Muscle of leg (tissue), 11 donors: ENCODE results near the gene EXOC6B. TPM values are rescaled to one million over a fixed set of nuclear protein-coding genes. Genes with fewer than 3 reads are reported as not detected.

ENCODE experiments used
- DNase-seq: peaks from one replicate; pipeline ENCODE4 v3.0.0; 2013
- H3K27ac ChIP-seq: one replicate; pipeline ENCODE4 v1.5.1; 2013; ENCODE audit warnings: mild to moderate bottlenecking, low read length, control low read depth
- H3K27me3 ChIP-seq: one replicate; pipeline ENCODE4 v1.6.1; 2013; ENCODE audit warnings: low read length; ENCODE audit not compliant: control insufficient read depth, insufficient read depth
- H3K36me3 ChIP-seq: one replicate; pipeline ENCODE4 v1.6.1; 2013; ENCODE audit warnings: low read length; ENCODE audit not compliant: control insufficient read depth, insufficient read depth
- H3K4me1 ChIP-seq: one replicate; pipeline ENCODE4 v1.6.1; 2013; ENCODE audit warnings: low read length; ENCODE audit not compliant: control insufficient read depth, insufficient read depth
- H3K4me3 ChIP-seq: one replicate; pipeline ENCODE4 v1.5.1; 2013; ENCODE audit warnings: low read length, control low read depth
- H3K9me3 ChIP-seq: replicated peaks from 2 replicates; pipeline ENCODE4 v1.6.1; 2013; ENCODE audit warnings: low read depth, low read length; ENCODE audit not compliant: control insufficient read depth
- WGBS: methylation state at CpG from one replicate; pipeline ENCODE4 v1.1.5; 2013; ENCODE audit warnings: missing lambda C conversion rate; ENCODE audit not compliant: insufficient coverage; 5-methylcytosine and 5-hydroxymethylcytosine counted together
- polyA plus RNA-seq, 8 donors: library from polyadenylated mRNA; unstranded; fragments of 120-200 nt; gene quantifications; one replicate each; pipeline versions ENCODE4 v1.2.1 to v1.2.3, GENCODE V29; 2013; ENCODE audit warnings: inconsistent platforms in 1 of 8, low replicate concordance in 1 of 8; ENCODE audit not compliant: insufficient read length in 8 of 8, insufficient read depth in 1 of 8
- total RNA-seq: library from RNA; stranded (reverse); fragments of 120-200 nt; gene quantifications from one replicate; pipeline ENCODE4 v1.2.4, GENCODE V29; 2013

EXOC6B gene
- total and polyA plus RNA-seq, 9 donors: 8.5 to 17.1 (median 10.8) TPM

DNA sequence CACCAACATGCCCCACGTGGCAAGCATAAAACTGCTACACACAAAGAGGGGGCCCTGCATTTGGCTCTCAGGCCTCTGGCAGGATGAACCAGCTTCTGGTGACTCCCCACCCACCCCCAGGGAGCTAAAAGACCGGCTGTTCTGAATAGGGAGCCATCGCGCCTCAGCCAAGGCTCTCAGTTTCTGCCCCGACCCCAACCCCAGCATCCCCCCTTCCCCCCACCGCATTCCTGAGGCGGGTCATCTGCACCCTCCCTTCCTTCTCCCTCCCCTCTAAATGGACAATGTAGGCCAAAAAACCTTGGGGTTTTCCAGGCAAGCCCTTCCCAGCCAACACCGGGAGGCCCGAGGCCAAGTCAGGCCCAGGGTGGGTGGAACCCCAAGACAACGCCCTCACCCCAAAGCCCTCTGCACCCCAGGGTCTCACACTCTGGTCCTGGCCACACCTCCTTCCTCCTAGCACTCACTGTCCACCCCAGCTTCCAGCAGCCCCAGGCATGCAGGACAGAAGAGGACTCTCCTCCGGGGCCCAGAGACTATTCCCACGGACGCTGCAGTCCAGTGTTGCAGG, 683.9 kb downstream of the EXOC6B start:
- no peak for DNase-seq
- 54% methylated on average over 6 of the region's 13 CpGs for WGBS
- Histone ChIP-seq H3K27ac (peak overlapping the region; percentile 38), H3K4me1 (peaks cover 94% of the 10 kb centered on the region), H3K4me3 (no peak overlapping the region), H3K27me3 (peaks cover 52% of the 10 kb centered on the region), H3K36me3 (no peaks in the 10 kb centered on the region), H3K9me3 (no peaks in the 10 kb centered on the region)

DNA sequence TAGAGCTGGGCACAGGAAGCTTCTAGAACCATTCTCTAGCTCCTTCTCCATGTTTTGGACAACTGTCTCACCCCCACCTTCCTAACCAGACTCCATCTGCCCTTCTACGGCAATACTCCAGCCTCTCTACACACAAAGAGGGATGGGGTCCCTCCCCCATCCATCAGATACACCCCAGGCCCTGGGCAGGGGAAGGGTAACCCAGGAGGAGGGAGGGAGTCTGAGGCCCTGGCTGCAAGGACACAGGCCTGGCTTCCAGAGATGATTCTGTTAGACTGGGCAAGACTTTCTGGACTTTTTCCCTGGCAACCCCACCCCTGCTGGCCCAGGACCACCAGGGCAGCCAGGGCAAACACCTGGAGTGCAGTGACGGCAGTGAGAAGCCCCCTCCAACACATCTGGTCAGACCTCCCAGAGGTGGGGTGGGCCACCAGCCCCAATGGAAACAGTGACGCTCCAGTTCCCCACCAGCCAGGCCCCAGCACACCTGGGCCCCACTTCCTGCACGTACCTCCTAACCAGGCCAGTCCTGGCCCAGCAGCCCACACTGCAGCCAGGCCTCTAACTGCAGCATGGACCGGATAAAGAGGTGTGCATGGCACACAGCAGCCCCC, 684.7 kb downstream of the EXOC6B start:
- H3K4me3 ChIP-seq: no peak overlapping the region
- peaks cover 95% of the 10 kb centered on the region for H3K4me1 ChIP-seq
- H3K9me3 ChIP-seq: no peaks in the 10 kb centered on the region
- WGBS: 74% methylated on average over 4 of the region's 5 CpGs
- no peaks in the 10 kb centered on the region for H3K36me3 ChIP-seq
- peaks cover 43% of the 10 kb centered on the region for H3K27me3 ChIP-seq
- H3K27ac ChIP-seq: no peak overlapping the region
- DNase-seq: no peak

DNA sequence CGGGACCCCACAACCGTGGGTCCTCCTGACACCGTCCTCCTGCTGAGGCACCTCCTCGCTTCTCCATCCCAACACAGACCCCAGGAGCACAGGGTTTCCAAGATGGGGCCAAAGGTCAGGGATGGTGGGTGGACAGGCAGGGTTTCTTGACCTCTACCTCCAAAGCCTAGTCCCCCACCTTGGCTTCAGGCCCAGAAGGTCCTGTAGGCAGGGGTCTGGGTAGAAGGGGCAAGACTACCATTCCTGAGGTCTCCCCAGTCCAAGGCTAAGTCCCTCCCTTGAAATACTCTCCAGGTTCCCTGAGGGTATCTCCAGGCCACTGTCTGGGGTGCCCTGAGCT, 685.2 kb downstream of the EXOC6B start:
- Histone ChIP-seq H3K36me3 (no peaks in the 10 kb centered on the region), H3K4me1 (peaks cover 94% of the 10 kb centered on the region), H3K27me3 (peaks cover 38% of the 10 kb centered on the region), H3K9me3 (no peaks in the 10 kb centered on the region), H3K27ac (no peak overlapping the region), H3K4me3 (no peak overlapping the region)
- no peak for DNase-seq
- no CpG with 5 or more reads among the region's 4 CpGs for WGBS

DNA sequence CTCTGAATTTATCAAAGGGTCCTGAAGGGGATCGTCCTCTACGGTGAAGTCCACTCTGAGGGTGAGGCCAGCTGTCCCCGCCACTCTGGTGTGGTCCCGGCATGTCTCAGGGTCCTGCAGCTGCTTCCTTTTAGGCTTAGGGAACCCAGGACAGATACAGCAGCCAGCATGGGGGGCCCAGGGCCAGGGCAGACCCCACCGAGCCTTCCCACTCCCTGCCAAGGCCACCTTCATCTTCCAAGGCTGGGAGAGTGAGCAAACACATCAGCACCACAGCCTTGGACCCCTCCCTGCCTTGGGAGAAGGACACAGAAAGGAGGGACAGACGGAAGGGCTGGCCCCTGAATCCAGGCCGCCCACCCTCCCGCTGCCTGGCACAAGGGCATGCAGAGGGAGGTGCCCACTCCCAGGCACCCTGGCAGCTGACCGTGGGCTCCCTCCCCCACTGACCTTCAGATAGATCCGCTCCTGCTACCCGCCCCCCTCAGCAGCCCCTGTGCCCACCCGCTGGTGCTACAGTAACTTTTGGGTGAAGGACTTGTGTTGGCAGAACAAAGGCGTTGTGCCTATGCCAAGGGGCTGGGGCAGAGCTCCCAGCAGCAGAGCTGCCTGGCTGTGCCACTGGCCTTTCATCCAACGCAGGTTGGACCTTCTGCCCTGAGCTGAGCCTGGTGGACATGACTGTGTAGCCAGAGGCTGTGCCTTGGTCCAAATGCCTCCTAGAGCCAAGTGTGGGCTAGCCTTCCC, 685.8 kb downstream of the EXOC6B start:
- Histone ChIP-seq H3K36me3 (no peaks in the 10 kb centered on the region), H3K4me3 (no peak overlapping the region), H3K27me3 (peaks cover 34% of the 10 kb centered on the region), H3K9me3 (no peaks in the 10 kb centered on the region), H3K4me1 (peaks cover 90% of the 10 kb centered on the region), H3K27ac (peak overlapping the region; percentile 29)
- DNase-seq: no peak
- WGBS: 86% methylated on average over 9 of the region's 14 CpGs

DNA sequence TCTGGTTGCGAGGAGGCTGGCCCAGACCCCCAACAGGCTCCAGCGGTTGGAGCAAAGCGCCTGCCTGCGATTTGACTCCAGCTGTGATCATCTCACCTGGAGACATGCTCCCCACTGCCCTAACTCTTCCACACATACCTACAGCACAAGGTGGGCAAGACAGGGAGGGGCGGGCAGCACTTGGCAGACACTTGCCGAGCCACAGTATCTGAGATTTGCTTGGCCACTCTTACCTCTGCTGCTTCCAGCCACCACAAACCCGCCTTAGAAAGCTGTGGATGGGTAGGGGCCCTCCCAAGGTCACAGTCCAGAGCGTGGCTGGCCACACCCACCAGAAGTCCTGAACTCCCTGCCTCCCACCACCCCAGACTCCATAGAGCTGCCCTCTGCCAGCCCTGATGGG, 686.4 kb downstream of the EXOC6B start:
- Histone ChIP-seq H3K9me3 (no peaks in the 10 kb centered on the region), H3K27ac (peak overlapping the region; percentile 29), H3K27me3 (peaks cover 28% of the 10 kb centered on the region), H3K4me1 (peaks cover 85% of the 10 kb centered on the region), H3K4me3 (no peak overlapping the region), H3K36me3 (peaks cover 5% of the 10 kb centered on the region)
- no peak for DNase-seq
- WGBS: 80% methylated on average over 5 of the region's 8 CpGs

DNA sequence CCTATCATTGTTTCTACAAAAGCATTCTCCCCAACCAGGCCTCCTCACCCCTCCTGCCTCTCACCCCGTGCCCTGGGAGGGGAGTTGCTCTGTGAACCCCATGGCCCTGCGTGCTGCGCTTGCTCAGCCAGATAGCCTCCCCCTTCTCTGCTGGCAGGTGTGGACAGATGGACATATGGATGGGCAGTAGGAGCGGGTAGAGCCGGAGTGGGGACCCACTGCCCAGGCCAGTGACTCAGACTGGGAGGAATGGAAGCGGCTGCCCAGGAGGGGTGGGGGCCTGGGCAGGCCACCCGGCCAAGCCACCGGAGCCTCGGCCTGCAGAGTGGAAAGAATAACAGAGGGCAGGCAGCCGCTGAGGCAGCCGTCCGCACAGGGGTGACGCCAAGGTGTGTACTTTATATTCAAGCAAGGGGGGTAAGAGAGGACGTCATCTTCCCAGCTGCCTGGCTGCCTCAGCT, 686.9 kb downstream of the EXOC6B start:
- H3K27me3 ChIP-seq: peaks cover 24% of the 10 kb centered on the region
- 49% methylated on average over 11 of the region's 14 CpGs for WGBS
- peak; percentile 48 for DNase-seq
- H3K27ac ChIP-seq: no peak overlapping the region
- no peak overlapping the region for H3K4me3 ChIP-seq
- H3K9me3 ChIP-seq: no peaks in the 10 kb centered on the region
- peaks cover 80% of the 10 kb centered on the region for H3K4me1 ChIP-seq
- H3K36me3 ChIP-seq: peaks cover 8% of the 10 kb centered on the region

DNA sequence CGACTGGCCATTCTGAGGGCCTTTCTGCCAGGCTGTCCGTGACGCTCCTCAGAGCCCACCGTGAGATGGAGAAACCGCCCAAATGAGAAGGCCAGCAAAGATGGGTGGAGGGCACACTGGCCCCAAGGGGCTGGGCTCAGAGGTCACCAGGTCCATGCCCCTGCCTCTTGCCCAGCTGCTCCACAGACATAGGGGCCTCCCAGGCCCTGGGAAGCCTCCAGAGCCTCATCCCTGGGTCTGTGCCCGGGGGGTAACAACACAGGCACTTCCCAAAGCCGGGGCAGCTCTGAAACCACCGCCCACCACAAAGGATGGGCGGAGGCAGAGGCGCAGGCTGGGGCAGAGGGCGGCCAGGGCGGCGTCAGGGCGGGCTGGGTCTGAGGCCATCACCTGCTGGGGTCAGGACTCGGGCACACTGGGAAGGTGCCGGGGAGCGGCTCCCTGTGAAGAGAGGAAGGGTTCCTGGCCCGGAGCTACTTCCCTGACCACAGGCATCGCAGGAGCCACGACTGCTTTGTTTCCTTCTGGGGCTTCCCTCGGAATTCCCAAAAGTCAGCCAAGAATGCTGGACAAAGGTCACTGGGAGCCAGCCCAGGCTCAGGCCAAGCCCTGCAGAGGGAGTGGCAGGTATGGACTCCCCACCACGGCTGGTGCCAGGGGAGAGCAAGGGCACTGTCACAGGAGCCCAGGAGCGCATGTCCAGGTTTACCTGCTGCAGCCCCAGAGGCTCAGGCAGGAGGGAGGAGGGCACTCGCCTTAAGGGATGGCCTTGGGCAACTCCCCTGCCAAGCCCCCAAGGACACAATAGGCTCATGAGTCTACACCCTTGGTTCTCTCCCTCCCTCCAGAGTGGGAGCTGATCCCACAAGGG, 687.6 kb downstream of the EXOC6B start:
- 73% methylated on average over 22 of the region's 24 CpGs for WGBS

DNA sequence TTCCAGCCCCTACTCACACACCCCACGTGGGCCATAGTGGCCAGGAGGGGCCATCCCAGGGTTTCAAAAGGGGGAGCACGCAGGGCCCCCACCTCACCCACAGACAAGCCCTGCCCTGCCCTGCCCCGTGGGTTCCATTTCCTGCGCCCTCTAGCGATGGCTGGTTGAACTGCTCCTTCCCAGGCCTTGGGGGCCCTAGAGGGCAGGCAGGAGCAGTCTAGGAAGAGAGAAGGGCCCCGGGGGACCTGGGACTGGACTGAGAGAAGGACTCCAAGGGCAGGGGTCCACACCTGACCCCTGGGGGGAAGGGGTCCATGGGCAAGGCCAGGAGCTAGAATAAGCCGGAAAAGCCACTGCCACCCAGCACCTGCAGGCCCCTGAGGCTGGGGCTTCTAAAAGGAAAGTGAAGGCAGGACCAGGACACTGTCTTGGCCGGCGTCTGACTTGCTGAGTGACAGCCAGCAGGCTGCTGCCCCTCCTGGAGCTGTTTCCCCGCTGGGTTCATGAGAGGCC, 688.3 kb downstream of the EXOC6B start:
- Histone ChIP-seq H3K9me3 (no peaks in the 10 kb centered on the region), H3K27ac (no peak overlapping the region), H3K4me1 (peaks cover 66% of the 10 kb centered on the region), H3K36me3 (peaks cover 19% of the 10 kb centered on the region), H3K27me3 (peaks cover 11% of the 10 kb centered on the region), H3K4me3 (no peak overlapping the region)
- 30% methylated on average over 8 of the region's 10 CpGs for WGBS
- DNase-seq: no peak

More for the DNA sequence above, 687.6 kb downstream of the EXOC6B start:
- no peaks in the 10 kb centered on the region for H3K9me3 ChIP-seq
- H3K27ac ChIP-seq: no peak overlapping the region
- peaks cover 18% of the 10 kb centered on the region for H3K27me3 ChIP-seq
- DNase-seq: no peak
- H3K36me3 ChIP-seq: peaks cover 13% of the 10 kb centered on the region
- H3K4me3 ChIP-seq: no peak overlapping the region
- peaks cover 73% of the 10 kb centered on the region for H3K4me1 ChIP-seq

DNA sequence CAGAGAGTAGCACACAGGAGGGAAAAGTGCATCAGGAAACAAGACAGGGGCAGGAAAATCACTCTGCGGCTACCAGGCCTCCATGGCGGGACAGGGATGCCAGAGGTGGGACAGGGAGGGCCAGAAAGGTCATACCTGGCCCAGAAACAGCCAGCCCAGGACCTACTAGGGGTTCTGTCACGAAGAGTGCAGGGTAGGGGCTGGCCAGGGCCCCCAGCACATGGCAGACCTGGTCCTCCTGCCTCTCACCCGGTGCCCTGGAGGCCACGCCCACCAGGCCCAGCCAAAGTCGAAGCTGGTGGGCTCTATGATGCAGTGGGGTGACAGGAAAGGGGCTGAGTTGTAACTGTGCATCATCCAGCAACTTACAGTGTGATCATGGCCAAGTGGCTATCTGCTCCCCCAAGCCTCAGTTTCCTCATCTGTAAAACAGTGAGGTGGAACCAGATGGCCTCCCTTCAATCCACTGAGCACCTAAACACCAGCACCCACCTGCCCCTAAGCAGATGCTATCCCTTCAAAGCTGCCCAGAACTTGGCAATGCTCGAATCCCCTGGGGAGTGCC, 688.8 kb downstream of the EXOC6B start:
- peaks cover 8% of the 10 kb centered on the region for H3K27me3 ChIP-seq

More for the DNA sequence above, 688.8 kb downstream of the EXOC6B start:
- 82% methylated on average over 5 of the region's 7 CpGs for WGBS
- H3K9me3 ChIP-seq: no peaks in the 10 kb centered on the region
- DNase-seq: no peak
- H3K36me3 ChIP-seq: peaks cover 24% of the 10 kb centered on the region
- peaks cover 61% of the 10 kb centered on the region for H3K4me1 ChIP-seq
- H3K4me3 ChIP-seq: no peak overlapping the region
- no peak overlapping the region for H3K27ac ChIP-seq
